Tibial artery (tissue), 4 donors: ENCODE results near the gene NOTCH4.
A peak's percentile ranks its signal among the peaks of the same experiment; 100 is the strongest.

ENCODE experiments used
- DNase-seq, 2 donors: peaks; one replicate each; pipeline ENCODE4 v3.0.0-alpha.2; 2019
- H3K27ac ChIP-seq, 2 donors: fragments of 200-600 bp; sonication (generic) in 1 of 2; 1 replicate in 1 of 2; 2 replicates in 1 of 2; pipeline ENCODE4 v1.5.1; 2018 to 2019; ENCODE audit warnings: mild to moderate bottlenecking in 1 of 2
- H3K27me3 ChIP-seq, 2 donors: fragments of 200-600 bp; sonication (generic) in 1 of 2; one replicate each; pipeline versions ENCODE4 v1.5.1 to v1.6.0; 2016 to 2019
- H3K36me3 ChIP-seq, 3 donors: fragments of 200-600 bp; sonication (generic) in 2 of 3; one replicate each; pipeline ENCODE4 v1.5.1; 2016 to 2019; ENCODE audit warnings: mild to moderate bottlenecking in 2 of 3
- H3K4me1 ChIP-seq, 4 donors: fragments of 200-600 bp; sonication (generic) in 2 of 4; 1 replicate in 3 of 4; 2 replicates in 1 of 4; pipeline ENCODE4 v1.5.1; 2016 to 2019
- H3K4me3 ChIP-seq, 2 donors: fragments of 200-600 bp; sonication (generic) in 1 of 2; 1 replicate in 1 of 2; 2 replicates in 1 of 2; pipeline ENCODE4 v1.5.1; 2018 to 2019; ENCODE audit warnings: mild to moderate bottlenecking in 2 of 2
- H3K9me3 ChIP-seq, 3 donors: fragments of 200-600 bp; sonication (generic) in 1 of 3; one replicate each; pipeline ENCODE4 v1.5.1; 2016 to 2019
- CTCF ChIP-seq, 2 experiments: fragments of 200-600 bp in 1 of 2; fragments of 450-650 bp in 1 of 2; IDR thresholded peaks; one replicate each; pipeline ENCODE4 v1.5.1; 2017 to 2019; ENCODE audit warnings: antibody characterized with exemption in 2 of 2, mild to moderate bottlenecking in 1 of 2, moderate library complexity in 1 of 2
- intact Hi-C: fragments of 100-400 bp; cut with DNase I; formaldehyde crosslinking; loops from one replicate; pipeline ENCODE4 v1.15.0; 2023; ENCODE audit warnings: low total_unique reads

Gene NOTCH4

DNA sequence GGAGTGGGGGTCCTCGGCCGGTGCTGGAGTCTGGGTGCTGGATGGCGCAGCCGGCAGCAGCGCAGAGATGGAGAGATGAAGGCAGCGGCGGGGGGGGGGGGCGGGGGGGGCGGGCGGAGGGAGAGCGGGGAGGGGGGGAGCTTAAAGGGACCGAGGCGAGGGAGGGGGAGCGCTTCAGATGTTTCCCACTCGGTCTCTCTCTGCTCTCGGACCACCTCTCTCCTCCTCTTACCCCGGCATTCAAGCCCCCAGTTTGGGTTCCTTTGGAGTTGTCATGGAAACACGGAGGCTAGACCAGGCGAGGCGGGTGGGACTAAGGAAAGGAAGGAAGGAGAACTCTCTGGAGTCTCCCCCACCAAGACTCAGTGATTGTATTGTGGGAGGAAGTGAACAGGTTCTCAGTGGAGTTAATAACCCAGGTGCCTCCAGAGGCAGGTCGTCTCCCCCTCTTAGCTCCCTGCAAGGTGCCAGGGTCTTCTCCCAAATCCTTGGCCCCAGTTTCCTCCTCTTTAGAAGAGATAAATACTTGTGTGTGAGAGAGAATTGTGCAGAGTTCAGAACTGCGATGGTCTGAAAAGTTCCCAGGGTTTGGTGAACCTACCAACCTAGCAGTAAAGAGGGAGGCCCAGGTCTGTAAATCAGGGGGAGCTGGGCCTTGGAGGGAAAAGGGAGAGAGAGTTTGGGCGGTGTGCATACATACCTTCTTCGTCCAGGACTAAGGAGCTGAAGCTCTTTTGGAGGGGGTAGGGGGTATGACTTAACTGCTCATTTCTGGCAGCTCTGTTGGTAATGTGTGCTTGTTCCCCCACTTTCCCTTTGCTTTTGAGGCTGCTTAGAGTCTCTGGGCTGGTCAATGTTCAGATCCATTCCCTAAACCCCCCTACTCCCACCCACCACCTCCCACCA, 71.8 kb downstream of the NOTCH4 start, which contains the start of gene PRRT1:
Gene PRRT1, minus strand, starts transcription at position 77 of the 906 bp plus-strand sequence. CDS start 112 bp downstream, outside the sequence.
- no peak for TF ChIP-seq CTCF (IDR thresholded peaks at IDR 0.05)
- Histone ChIP-seq H3K4me3 (peak within 1 kb of the TSS; percentile 67 to 81), H3K27ac (peak within 1 kb of the TSS; percentile 92 to 98), H3K4me1 (peaks cover 0 to 49% (median 39%) of the 10 kb centered on the region in 4 donors), H3K27me3 (no peaks in the 10 kb centered on the region), H3K36me3 (peaks cover 4 to 27% (median 11%) of the 10 kb centered on the region in 3 donors), H3K9me3 (no peaks in the 10 kb centered on the region)
- no peak for DNase-seq
- intact Hi-C loops, result loop anchor here (5.0 kb wide), 1 partner anchor 65 kb away; no protein-coding TSS in a partner anchor

DNA sequence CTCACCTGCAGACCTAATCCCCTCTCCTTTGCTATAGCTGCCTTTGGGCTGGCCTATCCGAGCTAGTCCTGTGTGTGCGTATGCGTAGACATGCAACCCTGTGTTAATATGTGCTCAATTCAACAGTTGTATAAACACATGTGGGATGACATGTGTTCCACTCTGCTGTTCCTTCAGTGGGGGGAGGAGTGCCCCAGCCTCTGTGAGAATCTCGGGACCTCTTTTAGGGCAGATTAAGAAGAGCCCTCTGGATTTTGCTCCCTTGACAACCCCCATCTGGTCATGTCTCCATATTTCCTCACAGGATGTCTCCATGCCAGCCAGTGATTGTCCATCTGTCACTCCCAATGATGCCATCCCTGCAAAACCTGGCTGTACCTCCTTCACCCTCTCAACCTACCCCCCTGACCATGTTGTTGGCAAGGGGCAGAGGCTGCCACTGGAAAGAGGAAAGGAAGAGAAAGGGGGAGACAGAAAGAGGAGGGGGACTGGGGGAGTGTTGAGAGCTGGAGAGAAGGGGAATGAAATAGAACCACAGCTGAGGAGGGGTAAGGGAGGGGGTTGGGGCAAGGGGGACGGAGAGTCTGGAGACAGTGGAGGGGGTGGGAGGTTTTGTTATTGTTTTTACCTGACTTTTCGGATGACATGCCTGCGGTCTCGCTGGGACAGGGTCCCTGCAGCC, 72.5 kb downstream of the NOTCH4 start:
- Histone ChIP-seq H3K27me3 (no peaks in the 10 kb centered on the region), H3K4me3 (peak overlapping the region; percentile 67 to 81)

DNA sequence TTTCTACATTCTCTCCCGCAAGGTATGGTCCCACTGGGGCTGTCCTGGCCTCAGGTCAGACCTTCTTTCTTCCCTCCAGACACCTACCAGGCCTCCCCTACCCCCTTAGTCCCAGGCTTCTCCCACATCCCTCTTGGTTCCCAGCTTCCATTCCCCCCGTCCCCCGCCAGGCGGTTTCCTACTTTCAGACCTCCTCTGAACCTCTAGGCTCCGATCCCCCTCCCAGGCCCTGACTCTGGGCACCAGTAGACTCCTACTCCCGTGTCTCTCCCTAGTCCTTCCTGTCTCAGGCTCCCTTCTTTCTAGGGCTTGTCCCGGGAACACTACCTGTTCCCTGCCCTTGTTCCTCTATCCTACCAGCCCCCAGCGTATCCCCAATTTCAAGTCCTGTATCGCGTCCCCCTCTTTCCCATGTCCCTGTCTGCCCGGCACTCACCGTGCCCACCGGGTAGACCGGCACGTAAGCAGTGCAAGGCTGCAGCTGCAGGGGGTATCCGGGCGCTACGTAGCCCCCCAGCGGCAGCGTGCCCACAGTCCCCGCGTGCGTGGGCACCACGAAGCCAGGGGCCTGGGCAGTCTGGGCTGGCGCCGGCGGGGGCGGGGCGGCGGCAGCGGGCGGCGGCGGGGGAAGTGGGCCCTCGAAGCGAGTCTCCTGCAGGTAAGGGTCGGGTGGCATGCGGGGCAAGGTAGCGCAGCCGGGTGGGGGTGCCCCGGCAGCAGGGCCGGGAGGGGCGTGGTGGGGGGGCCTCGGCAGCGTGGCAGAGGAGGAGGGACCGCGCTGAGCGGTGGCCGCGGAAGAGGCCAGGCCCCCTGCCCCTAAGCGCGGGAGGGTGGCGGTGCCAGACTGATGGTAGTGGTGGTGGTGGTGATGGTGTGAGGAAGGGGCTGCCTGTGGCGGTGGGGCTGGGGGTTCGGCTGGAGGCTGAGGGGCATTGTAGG, 73.7 kb downstream of the NOTCH4 start:
- peaks cover 0 to 39% (median 33%) of the 10 kb centered on the region in 4 donors for H3K4me1 ChIP-seq
- H3K36me3 ChIP-seq, result peaks cover 4 to 11% (median 11%) of the 10 kb centered on the region in 3 donors
- intact Hi-C loops, result loop anchor here (5.0 kb wide), 1 partner anchor 63 kb away; no protein-coding TSS in a partner anchor
- peak overlapping the region; percentile 67 to 81 for H3K4me3 ChIP-seq
- H3K27ac ChIP-seq, result peak overlapping the region; percentile 5 to 98
- no peaks in the 10 kb centered on the region for H3K27me3 ChIP-seq
- no peak for TF ChIP-seq CTCF (IDR thresholded peaks at IDR 0.05)
- H3K9me3 ChIP-seq, result no peaks in the 10 kb centered on the region
- DNase-seq, result no peak

More for the DNA sequence above, 72.5 kb downstream of the NOTCH4 start:
- peaks cover 0 to 49% (median 39%) of the 10 kb centered on the region in 4 donors for H3K4me1 ChIP-seq
- intact Hi-C loops, result loop anchor here (5.0 kb wide), 1 partner anchor 64 kb away; no protein-coding TSS in a partner anchor
- no peak for TF ChIP-seq CTCF (IDR thresholded peaks at IDR 0.05)
- DNase-seq, result no peak
- peaks cover 4 to 19% (median 11%) of the 10 kb centered on the region in 3 donors for H3K36me3 ChIP-seq
- peak overlapping the region; percentile 92 to 98 for H3K27ac ChIP-seq
- no peaks in the 10 kb centered on the region for H3K9me3 ChIP-seq

- peaks cover 4 to 11% (median 11%) of the 10 kb centered on the region in 3 donors for H3K36me3 ChIP-seq
- no peak for TF ChIP-seq CTCF (IDR thresholded peaks at IDR 0.05)
- peaks cover 0 to 33% (median 28%) of the 10 kb centered on the region in 4 donors for H3K4me1 ChIP-seq
- no peak for DNase-seq
- intact Hi-C loops, result no loop called here
- H3K9me3 ChIP-seq, result no peaks in the 10 kb centered on the region
- no peak overlapping the region for H3K27ac ChIP-seq
- peak overlapping the region in 1 of 2 donors; percentile 17 for H3K4me3 ChIP-seq
- H3K27me3 ChIP-seq, result no peaks in the 10 kb centered on the region
Observed at GRCh38 chr6:32149092-32149755, 74.6 kb downstream of the NOTCH4 start.
